Natural killer cell (primary cell): Measurements from ENCODE around the gene ALDH5A1. TPM values are rescaled to one million over a fixed set of nuclear protein-coding genes. Genes with fewer than 3 reads are reported as not detected.
"Not testable (repeated sequence)": the region's sequence is repeated elsewhere in the genome, so short reads cannot be mapped to it uniquely, and the experiment has no call there.

Experiments used
- ATAC-seq, 3 donors: fragments of 150-1000 bp in 2 of 3; fragments of 200-7000 bp in 1 of 3; cut with Tn5 transposase; 1 replicate in 1 of 3; 2 replicates in 2 of 3; pipeline ENCODE4 v1.10.0; 2021; ENCODE audit warnings: mild to moderate bottlenecking in 2 of 3, moderate library complexity in 2 of 3
- DNase-seq, 2 donors: peaks; one replicate each; pipeline versions ENCODE4 v3.0.0 to v3.0.0-alpha.2; 2013 to 2021; ENCODE audit warnings: mixed read lengths in 1 of 2
- H3K27ac ChIP-seq: one replicate; pipeline ENCODE4 v1.5.1; 2013; ENCODE audit warnings: mild to moderate bottlenecking, low read length
- H3K27me3 ChIP-seq: one replicate; pipeline ENCODE4 v1.6.1; 2013; ENCODE audit warnings: low read length; ENCODE audit not compliant: control insufficient read depth, insufficient read depth
- H3K36me3 ChIP-seq: one replicate; pipeline ENCODE4 v1.6.1; 2013; ENCODE audit warnings: low read length; ENCODE audit not compliant: control insufficient read depth, insufficient read depth
- H3K4me1 ChIP-seq: one replicate; pipeline ENCODE4 v1.6.1; 2013; ENCODE audit warnings: low read length; ENCODE audit not compliant: control insufficient read depth, insufficient read depth
- H3K4me3 ChIP-seq: one replicate; pipeline ENCODE4 v1.5.1; 2013; ENCODE audit warnings: low read length
- H3K9me3 ChIP-seq: one replicate; pipeline ENCODE4 v1.6.1; 2013; ENCODE audit warnings: low read length; ENCODE audit not compliant: control insufficient read depth, insufficient read depth
- H3K27ac Mint-ChIP-seq, 2 donors: one replicate each; pipeline ENCODE4 v1.8.0; 2022; ENCODE audit warnings: mild to moderate bottlenecking in 2 of 2, mixed read lengths in 2 of 2, moderate library complexity in 1 of 2
- H3K27me3 Mint-ChIP-seq, 2 donors: one replicate each; pipeline ENCODE4 v1.8.0; 2022; ENCODE audit warnings: low read depth in 2 of 2, mixed read lengths in 2 of 2
- H3K36me3 Mint-ChIP-seq: one replicate; pipeline ENCODE4 v1.8.0; 2022; ENCODE audit warnings: mixed read lengths
- H3K4me1 Mint-ChIP-seq, 2 donors: one replicate each; pipeline ENCODE4 v1.8.0; 2022; ENCODE audit warnings: mixed read lengths in 2 of 2
- H3K4me3 Mint-ChIP-seq: one replicate; pipeline ENCODE4 v1.8.0; 2022; ENCODE audit warnings: mild to moderate bottlenecking, moderate library complexity, mixed read lengths
- H3K9me3 Mint-ChIP-seq, 2 donors: one replicate each; pipeline ENCODE4 v1.8.0; 2022; ENCODE audit warnings: mixed read lengths in 2 of 2
- CTCF ChIP-seq: fragments of 200-600 bp; IDR thresholded peaks from one replicate; pipeline ENCODE4 v1.8.0; 2022; ENCODE audit warnings: antibody characterized with exemption
- WGBS: methylation state at CpG from one replicate; pipeline ENCODE4 v1.1.7; 2013; ENCODE audit warnings: missing lambda C conversion rate; ENCODE audit not compliant: insufficient coverage; 5-methylcytosine and 5-hydroxymethylcytosine counted together
- intact Hi-C: fragments of 100-400 bp; cut with micrococcal nuclease; formaldehyde crosslinking; loops from one replicate; pipeline ENCODE4 v1.14.2; 2022
- total RNA-seq, 4 donors: library from RNA; stranded (reverse); fragments of 120-200 nt in 1 of 4; gene quantifications; one replicate each; pipeline versions ENCODE4 v1.2.3 to v1.2.4, GENCODE V29; 2013 to 2022

The ALDH5A1 gene
- total RNA-seq, 3 donors from 2014 or later (not counting 1 experiment from before 2014, with no cell fraction given) = 4.8 to 7.5 (median 6.8) TPM

GRCh38 chr6:24504649-24505586, 10.1 kb downstream of the ALDH5A1 start:
- DNase-seq (no peak), ATAC-seq (no peak)
- Mint-ChIP-seq H3K27ac (no peak overlapping the region), H3K9me3 (no peaks in the 10 kb centered on the region), H3K4me1 (no peaks in the 10 kb centered on the region), H3K36me3 (no peaks in the 10 kb centered on the region), H3K27me3 (no peaks in the 10 kb centered on the region), H3K4me3 (no peak overlapping the region)
- intact Hi-C loops = no loop called here
- H3K27me3 ChIP-seq = no peaks in the 10 kb centered on the region
- peaks cover 2% of the 10 kb centered on the region for H3K36me3 ChIP-seq
- H3K4me3 ChIP-seq = no peak overlapping the region
- no peaks in the 10 kb centered on the region for H3K4me1 ChIP-seq
- H3K27ac ChIP-seq = no peak overlapping the region
- H3K9me3 ChIP-seq = no peaks in the 10 kb centered on the region
- TF ChIP-seq CTCF = no peak
- 89% methylated on average over 14 of the region's 14 CpGs for WGBS

- Mint-ChIP-seq H3K27ac (no peak overlapping the region), H3K36me3 (peaks cover 6% of the 10 kb centered on the region), H3K4me1 (no peaks in the 10 kb centered on the region), H3K4me3 (no peak overlapping the region), H3K27me3 (no peaks in the 10 kb centered on the region), H3K9me3 (no peaks in the 10 kb centered on the region)
- H3K27me3 ChIP-seq = no peaks in the 10 kb centered on the region
- ATAC-seq (no peak), DNase-seq (no peak)
- TF ChIP-seq CTCF = no peak
- H3K9me3 ChIP-seq = no peaks in the 10 kb centered on the region
- H3K36me3 ChIP-seq = peaks cover 2% of the 10 kb centered on the region
- H3K4me1 ChIP-seq = no peaks in the 10 kb centered on the region
- H3K27ac ChIP-seq = no peak overlapping the region
- intact Hi-C loops = no loop called here
- H3K4me3 ChIP-seq = no peak overlapping the region
- WGBS = 89% methylated on average over 1 of the region's 3 CpGs
Measured at GRCh38 chr6:24506814-24507520, 12.2 kb downstream of the ALDH5A1 start.

- H3K4me3 Mint-ChIP-seq, ATAC-seq, H3K4me1 ChIP-seq, intact Hi-C loops, H3K27me3 Mint-ChIP-seq, H3K9me3 Mint-ChIP-seq, H3K4me1 Mint-ChIP-seq, H3K9me3 ChIP-seq, H3K4me3 ChIP-seq, H3K27me3 ChIP-seq, H3K27ac ChIP-seq, H3K36me3 ChIP-seq, H3K27ac Mint-ChIP-seq, DNase-seq: not testable (repeated sequence)
- WGBS = 87% methylated on average over 6 of the region's 6 CpGs
- H3K36me3 Mint-ChIP-seq = peaks cover 14% of the 10 kb centered on the region
Measured at GRCh38 chr6:24511976-24512375, 17.2 kb downstream of the ALDH5A1 start.

GRCh38 chr6:24513602-24514001, 18.8 kb downstream of the ALDH5A1 start:
- Mint-ChIP-seq H3K4me3 (no peak overlapping the region), H3K4me1 (no peaks in the 10 kb centered on the region), H3K27me3 (no peaks in the 10 kb centered on the region), H3K27ac (no peak overlapping the region), H3K36me3 (peaks cover 14% of the 10 kb centered on the region), H3K9me3 (no peaks in the 10 kb centered on the region)
- intact Hi-C loops = no loop called here
- no peak for DNase-seq
- H3K36me3 ChIP-seq = peaks cover 2% of the 10 kb centered on the region
- H3K4me3 ChIP-seq = no peak overlapping the region
- no peaks in the 10 kb centered on the region for H3K27me3 ChIP-seq
- WGBS = 81% methylated on average over 3 of the region's 4 CpGs
- no peak overlapping the region for H3K27ac ChIP-seq
- ATAC-seq = no peak
- no peak for TF ChIP-seq CTCF
- no peaks in the 10 kb centered on the region for H3K9me3 ChIP-seq
- no peaks in the 10 kb centered on the region for H3K4me1 ChIP-seq
